ENCODE results near the gene TSPAN10.

DNA sequence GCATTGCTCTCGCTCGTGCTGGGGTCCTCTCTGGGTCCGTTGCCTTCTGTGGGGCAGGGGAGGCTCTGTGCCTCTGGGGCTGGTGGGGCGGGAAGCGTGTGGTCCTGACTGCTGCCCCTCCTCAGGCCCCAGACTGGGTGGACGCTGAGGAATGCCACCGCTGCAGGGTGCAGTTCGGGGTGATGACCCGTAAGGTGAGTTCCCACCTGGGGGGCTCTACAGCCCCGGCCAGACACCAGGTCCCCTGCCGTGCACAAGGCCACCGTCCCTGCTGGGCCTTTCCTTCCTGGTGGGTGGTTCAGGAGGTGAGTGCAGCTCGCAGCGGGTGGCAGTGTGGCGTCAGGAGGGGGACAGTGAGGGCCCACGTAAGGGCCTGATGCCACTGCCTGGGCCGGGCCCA lies 53.6 kb downstream of the TSPAN10 start:
- TF ChIP-seq EZH2 (IDR thresholded peaks at IDR 0.05; ENCODE audit: insufficient read depth, poor library complexity, severe bottlenecking) (no peak), EZH2phosphoT487 (IDR thresholded peaks at IDR 0.05; ENCODE audit: insufficient read depth, low read depth) (no peak)

Data from GM23248 (cell line).